H1 (cell line): Measurements from ENCODE around the gene PAQR4. TPM values are rescaled to one million over a fixed set of nuclear protein-coding genes. Genes with fewer than 3 reads are reported as not detected.
A peak's percentile ranks its signal among the peaks of the same experiment; 100 is the strongest.

Source experiments
- CTCF ChIA-PET: fragments of 300-600 bp; sonication (Branson Sonifier 250); formaldehyde crosslinking; loops from one replicate; lab custom pipeline; 2021; ENCODE audit not compliant: partially characterized antibody; lab: Charles Lee
- POLR2A ChIA-PET: fragments of 300-600 bp; sonication (Branson Sonifier 250); formaldehyde crosslinking; loops from one replicate; lab custom pipeline; 2021; ENCODE audit warnings: inconsistent platforms; ENCODE audit not compliant: partially characterized antibody; lab: Charles Lee
- DNase-seq, 2 experiments: peaks; one replicate each; pipeline versions ENCODE4 v3.0.0 to v3.0.0-alpha.2; 2010 to 2022; ENCODE audit warnings: low spot score in 2 of 2, low read depth in 1 of 2, mixed read lengths in 1 of 2
- FAIRE-seq: peaks from 2 replicates; lab custom pipeline; 2011; peaks lifted over from hg19 to GRCh38; lab: Jason Lieb, UNC
- H2AFZ ChIP-seq: 2 replicates; pipeline ENCODE4 v1.8.1; 2012; ENCODE audit warnings: low read length, inconsistent platforms
- H2AK5ac ChIP-seq: 2 replicates; pipeline ENCODE4 v1.6.1; 2013; ENCODE audit warnings: low read depth, low read length
- H2BK120ac ChIP-seq: replicated peaks from 2 replicates; pipeline ENCODE3; 2013; ENCODE audit warnings: low read depth, low read length, inconsistent platforms
- H2BK12ac ChIP-seq: 2 replicates; pipeline ENCODE4 v1.6.1; 2013; ENCODE audit warnings: low read depth, low read length
- H2BK15ac ChIP-seq: 2 replicates; pipeline ENCODE4 v1.6.1; 2013; ENCODE audit warnings: low read length
- H2BK20ac ChIP-seq: 2 replicates; pipeline ENCODE4 v1.6.1; 2013; ENCODE audit warnings: low read length
- H2BK5ac ChIP-seq: 2 replicates; pipeline ENCODE4 v1.6.1; 2013; ENCODE audit warnings: low read depth, low read length
- H3K14ac ChIP-seq: 2 replicates; pipeline ENCODE4 v1.6.1; 2013; ENCODE audit warnings: inconsistent platforms; ENCODE audit not compliant: insufficient read length
- H3K18ac ChIP-seq: 2 replicates; pipeline ENCODE4 v1.6.1; 2013; ENCODE audit warnings: low read length; ENCODE audit errors: extremely low read depth
- H3K23ac ChIP-seq: 2 replicates; pipeline ENCODE4 v1.6.1; 2013; ENCODE audit warnings: inconsistent platforms; ENCODE audit not compliant: insufficient read length
- H3K23me2 ChIP-seq: 2 replicates; pipeline ENCODE4 v1.6.1; 2013; ENCODE audit warnings: low read depth, low read length
- H3K27ac ChIP-seq: 2 replicates; pipeline ENCODE4 v1.6.1; 2011; ENCODE audit warnings: low read depth, low read length, inconsistent platforms
- H3K27me3 ChIP-seq, 4 experiments: replicated peaks in 1 of 4; 1 replicate in 1 of 4; 2 replicates in 3 of 4; pipeline versions ENCODE4 v1.6.1 to v1.8.1; 2011 to 2013; ENCODE audit warnings: low read length in 3 of 4, mild to moderate bottlenecking in 3 of 4, inconsistent platforms in 2 of 4, mixed read lengths in 2 of 4, moderate library complexity in 1 of 4; ENCODE audit not compliant: control insufficient read depth in 3 of 4, insufficient read depth in 3 of 4; ENCODE audit errors: extremely low read depth in 1 of 4
- H3K36me3 ChIP-seq, 4 experiments: 2 replicates each; pipeline versions ENCODE4 v1.6.1 to v1.8.1; 2011 to 2013; ENCODE audit warnings: mild to moderate bottlenecking in 4 of 4, low read length in 3 of 4, moderate library complexity in 2 of 4, control low read depth in 1 of 4, inconsistent platforms in 1 of 4; ENCODE audit not compliant: insufficient read depth in 4 of 4, control insufficient read depth in 2 of 4
- H3K4ac ChIP-seq: replicated peaks from 2 replicates; pipeline ENCODE3; 2013; ENCODE audit warnings: low read length, low read depth, mixed read lengths, inconsistent platforms; ENCODE audit not compliant: insufficient read length
- H3K4me1 ChIP-seq, 4 experiments: replicated peaks in 1 of 4; 1 replicate in 1 of 4; 2 replicates in 3 of 4; pipeline versions ENCODE4 v1.6.1 to v1.8.1; 2011 to 2013; ENCODE audit warnings: low read length in 3 of 4, inconsistent platforms in 2 of 4, mixed read lengths in 1 of 4; ENCODE audit not compliant: insufficient read depth in 4 of 4, control insufficient read depth in 3 of 4
- H3K4me2 ChIP-seq, 2 experiments: 2 replicates each; pipeline versions ENCODE4 v1.6.1 to v1.8.1; 2011 to 2013; ENCODE audit warnings: low read depth in 2 of 2, low read length in 2 of 2, control low read depth in 1 of 2, inconsistent platforms in 1 of 2, mild to moderate bottlenecking in 1 of 2; ENCODE audit not compliant: insufficient read depth in 1 of 2
- H3K4me3 ChIP-seq, 4 experiments: fragments of 200-600, 300-600 bp in 1 of 4; sonication (generic), shearing (Covaris generic), sonication (Bioruptor Twin) in 1 of 4; 2 replicates each; pipeline versions ENCODE4 v1.5.1 to v1.8.1; 2011 to 2016; ENCODE audit warnings: low read length in 4 of 4, low read depth in 3 of 4, control low read depth in 2 of 4, inconsistent platforms in 2 of 4, mild to moderate bottlenecking in 2 of 4, mixed read lengths in 1 of 4, moderate library complexity in 1 of 4; ENCODE audit not compliant: insufficient read depth in 2 of 4; ENCODE audit errors: extremely low read depth in 1 of 4
- H3K56ac ChIP-seq: replicated peaks from 2 replicates; pipeline ENCODE3; 2013; ENCODE audit warnings: low read depth, mild to moderate bottlenecking, mixed read lengths, low read length, inconsistent platforms; ENCODE audit not compliant: insufficient read length
- H3K79me1 ChIP-seq: 2 replicates; pipeline ENCODE4 v1.6.1; 2013; ENCODE audit warnings: low read depth, low read length, control low read depth
- H3K79me2 ChIP-seq, 2 experiments: 2 replicates each; pipeline versions ENCODE4 v1.6.1 to v1.8.1; 2012 to 2013; ENCODE audit warnings: low read length in 2 of 2, mild to moderate bottlenecking in 2 of 2, inconsistent platforms in 1 of 2; ENCODE audit not compliant: insufficient read depth in 2 of 2, control insufficient read depth in 1 of 2
- H3K9ac ChIP-seq, 4 experiments: replicated peaks in 1 of 4; 1 replicate in 1 of 4; 2 replicates in 3 of 4; pipeline versions ENCODE4 v1.6.1 to v1.8.1; 2011 to 2013; ENCODE audit warnings: low read depth in 3 of 4, low read length in 3 of 4, control low read depth in 2 of 4, mild to moderate bottlenecking in 2 of 4, moderate library complexity in 2 of 4, inconsistent platforms in 1 of 4; ENCODE audit errors: extremely low read depth in 1 of 4
- H3K9me3 ChIP-seq, 2 experiments: 2 replicates each; pipeline versions ENCODE4 v1.6.1 to v1.8.1; 2012 to 2013; ENCODE audit warnings: mild to moderate bottlenecking in 2 of 2, moderate library complexity in 2 of 2, control low read depth in 1 of 2, inconsistent platforms in 1 of 2, low read depth in 1 of 2, low read length in 1 of 2, mixed read lengths in 1 of 2; ENCODE audit not compliant: insufficient read depth in 2 of 2
- H4K20me1 ChIP-seq, 2 experiments: replicated peaks in 1 of 2; 2 replicates each; pipeline versions ENCODE3 to v1.8.1; 2011 to 2013; ENCODE audit warnings: inconsistent platforms in 2 of 2, low read length in 2 of 2, mild to moderate bottlenecking in 1 of 2; ENCODE audit not compliant: insufficient read depth in 2 of 2, control insufficient read depth in 1 of 2
- H4K5ac ChIP-seq: 2 replicates; pipeline ENCODE4 v1.6.1; 2013; ENCODE audit warnings: low read length, low read depth, mixed read lengths, inconsistent platforms; ENCODE audit not compliant: insufficient read length
- H4K8ac ChIP-seq: 2 replicates; pipeline ENCODE4 v1.8.0; 2013; ENCODE audit warnings: mild to moderate bottlenecking, moderate library complexity, low read length, inconsistent platforms; ENCODE audit not compliant: insufficient read depth; ENCODE audit errors: extremely low read depth
- H4K91ac ChIP-seq: replicated peaks from 2 replicates; pipeline ENCODE3; 2013; ENCODE audit warnings: low read length, mixed read lengths, inconsistent platforms; ENCODE audit not compliant: insufficient read length
- BACH1 ChIP-seq: IDR thresholded peaks from 2 replicates; pipeline ENCODE4 v1.6.1; 2012; ENCODE audit warnings: low read length, improper control_type of control experiment
- CREB1 ChIP-seq: IDR thresholded peaks from 2 replicates; pipeline ENCODE4 v1.6.1; 2012; ENCODE audit warnings: inconsistent platforms
- CTCF ChIP-seq, 3 experiments: IDR thresholded peaks; 1 replicate in 2 of 3; 2 replicates in 1 of 3; pipeline versions ENCODE4 v1.5.1 to v1.6.1; 2011; ENCODE audit warnings: low read length in 3 of 3, mild to moderate bottlenecking in 3 of 3, inconsistent platforms in 2 of 3, low read depth in 1 of 3, moderate library complexity in 1 of 3; ENCODE audit not compliant: insufficient read depth in 1 of 3; ENCODE audit errors: control extremely low read depth in 1 of 3
- EP300 ChIP-seq, 2 experiments: IDR thresholded peaks; 1 replicate in 1 of 2; 2 replicates in 1 of 2; pipeline ENCODE4 v1.6.1; 2011 to 2012; ENCODE audit warnings: low read depth in 2 of 2, low read length in 2 of 2, mild to moderate bottlenecking in 2 of 2, borderline replicate concordance in 1 of 2, inconsistent platforms in 1 of 2, moderate library complexity in 1 of 2
- KDM4A ChIP-seq: IDR thresholded peaks from one replicate; pipeline ENCODE4 v1.7.1; 2012; ENCODE audit warnings: low read depth, mild to moderate bottlenecking, moderate library complexity, low read length, inconsistent platforms; ENCODE audit not compliant: severe bottlenecking
- SIN3A ChIP-seq, 2 experiments: IDR thresholded peaks in 1 of 2; conservative IDR thresholded peaks in 1 of 2; 2 replicates each; pipeline ENCODE4 v1.6.1; 2011 to 2012; ENCODE audit warnings: low read length in 2 of 2, improper control_type of control experiment in 1 of 2, low read depth in 1 of 2, mild to moderate bottlenecking in 1 of 2
- SUZ12 ChIP-seq: fragments of 200-600 bp; sonication (generic); IDR thresholded peaks from 2 replicates; pipeline ENCODE4 v1.6.1; 2012; ENCODE audit warnings: mild to moderate bottlenecking, inconsistent platforms, low read length, moderate library complexity, mixed read lengths
- WGBS, 2 experiments: shearing (Covaris generic) in 1 of 2; methylation state at CpG; one replicate each; pipeline versions ENCODE4 v1.1.6 to v1.1.7; 2013 to 2015; ENCODE audit warnings: low lambda C conversion rate in 2 of 2, mixed read lengths in 2 of 2, inconsistent platforms in 1 of 2, low coverage in 1 of 2, missing lambda C conversion rate in 1 of 2; ENCODE audit not compliant: insufficient replicate concordance in 2 of 2, insufficient coverage in 1 of 2, insufficient read length in 1 of 2; ENCODE audit errors: extremely low coverage in 1 of 2, missing lambda C conversion rate in 1 of 2; 5-methylcytosine and 5-hydroxymethylcytosine counted together
- polyA plus RNA-seq, 7 experiments: library from polyadenylated mRNA; depleted of rRNA in 3 of 7; stranded (reverse) in 5 of 7; unstranded in 2 of 7; fragments of >200 nt in 5 of 7; fragments of 200-250 nt in 2 of 7; gene quantifications; 1 replicate in 5 of 7; 2 replicates in 1 of 7; 4 replicates in 1 of 7; pipeline versions ENCODE4 v1.2.1 to v1.2.3, GENCODE V29; 2011 to 2013; ENCODE audit warnings: missing spikeins in 2 of 7, mixed read lengths in 2 of 7
- total RNA-seq: library from RNA; stranded (reverse); fragmentation: NEBNext Ultra II Directional; extraction: Animal tissue kit (Norgen Biotek cat#: 25700); gene quantifications from 2 replicates; pipeline ENCODE4 v1.2.1, GENCODE V29; 2021

PAQR4 gene
- total and polyA plus RNA-seq, 2 of the 8 experiments (the other 6 are each of a cell fraction or from before 2014, with no cell fraction given), result 28.2 to 34.6 TPM

GRCh38 chr16:2964475-2965336, 4.4 kb upstream of the PAQR4 start:
- Histone ChIP-seq H3K27ac (no peak overlapping the region), H3K18ac (no peak overlapping the region; the same call in none of the 2 replicates), H3K4ac (peak overlapping the region; percentile 76), H3K9ac (no peak overlapping the region), H2AFZ (no peak overlapping the region), H2BK12ac (no peak overlapping the region), H3K79me1 (no peaks in the 10 kb centered on the region), H4K20me1 (peaks cover 5 to 8% of the 10 kb centered on the region in 2 experiments), H3K27me3 (peaks cover 15 to 32% (median 23%) of the 10 kb centered on the region in 4 experiments; a peak in 6 of 7 replicates), H3K23ac (no peak overlapping the region), H4K8ac (peak overlapping the region; percentile 11), H3K4me1 (peaks cover 0 to 28% (median 18%) of the 10 kb centered on the region in 4 experiments; a peak in 5 of 7 replicates), H3K79me2 (no peaks in the 10 kb centered on the region), H2BK120ac (no peak overlapping the region), H4K5ac (no peak overlapping the region), H3K23me2 (peaks cover 26% of the 10 kb centered on the region), H3K56ac (peak overlapping the region; percentile 61), H2BK15ac (no peak overlapping the region), H2BK20ac (no peak overlapping the region), H3K36me3 (no peaks in the 10 kb centered on the region), H3K14ac (no peak overlapping the region), H3K4me3 (peak overlapping the region; percentile 39 to 80 (median 59)), H3K4me2 (peak overlapping the region; percentile 64 to 86), H4K91ac (no peak overlapping the region), H2BK5ac (peak overlapping the region; percentile 60; the same call in 1 of the 2 replicates), H2AK5ac (no peak overlapping the region), H3K9me3 (no peaks in the 10 kb centered on the region)
- CTCF ChIA-PET, result interaction anchor here (0.6 to 5.6 kb wide), 19 partner anchors 12 to 124 kb away, joined by 3 to 41 read pairs (median 3); partner anchors contain the start of gene CLDN6
- DNase-seq (peak in 1 of 2 experiments; percentile 95), FAIRE-seq (no peak)
- POLR2A ChIA-PET, result interaction anchor here (0.6 to 25.4 kb wide), 15 partner anchors 9 to 134 kb away, joined by 3 to 455 read pairs (median 4); partner anchors contain the start of genes CLDN6, CLDN9, HCFC1R1 and PKMYT1
- WGBS, 2 experiments, result 1% methylated on average over 29 of the region's 68 CpGs; no CpG with 5 or more reads in 1 of the 2 experiments
- TF ChIP-seq SUZ12 (no peak), EP300 (IDR thresholded peaks at IDR 0.05; ENCODE audit: borderline replicate concordance in 1 of 2, low read depth in 2 of 2, low read length in 2 of 2) (0 out of 3 replicates have a peak, but pooled peaks of 1 of the 2 experiments have one; percentile 6), CTCF (IDR thresholded peaks at IDR 0.05; ENCODE audit: control extremely low read depth in 1 of 3, insufficient read depth in 1 of 3, low read depth in 1 of 3, low read length in 3 of 3) (peak in 1 of 3 experiments; percentile 2; a peak in 1 of 4 replicates), SIN3A (conservative IDR thresholded peaks at IDR 0.05 in 1 of 2, IDR thresholded peaks at IDR 0.05 in 1 of 2; ENCODE audit: low read depth in 1 of 2, low read length in 2 of 2) (peak in 1 of 2 experiments; percentile 32; a peak in 1 of 4 replicates), KDM4A (peak; percentile 55), CREB1 (0 out of 2 replicates have a peak, but pooled peaks have one; percentile 18), BACH1 (peak; percentile 14; the same call in 1 of the 2 replicates)
